ENCODE results near the gene PWP2.
"Not testable (repeated sequence)": the region's sequence is repeated elsewhere in the genome, so short reads cannot be mapped to it uniquely, and the experiment has no call there.

Gene PWP2

DNA sequence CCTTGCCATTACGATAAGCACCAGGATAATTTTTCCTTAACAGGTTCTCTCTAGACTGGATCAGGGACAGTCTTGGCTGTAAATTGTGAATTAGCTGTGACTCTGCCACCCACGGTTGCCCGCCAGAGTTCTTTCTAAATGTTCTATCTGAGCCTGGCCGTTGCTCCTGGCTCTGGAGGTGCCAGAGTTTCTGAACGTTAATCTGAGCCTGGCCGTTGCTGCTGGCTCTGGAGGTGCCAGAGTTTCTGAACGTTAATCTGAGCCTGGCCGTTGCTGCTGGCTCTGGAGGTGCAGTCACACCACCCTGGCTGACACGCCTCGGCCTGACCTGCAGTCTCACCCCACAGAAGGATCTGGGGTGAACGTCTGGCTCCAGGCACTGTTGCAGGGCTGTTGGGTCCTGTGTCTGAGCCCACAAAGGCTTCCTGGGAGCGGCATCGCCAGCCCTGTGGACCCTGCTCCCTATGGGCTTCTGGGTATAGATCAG, 56.0 kb downstream of the PWP2 start:
- DNase-seq (ENCODE audit: low spot score), result not testable (repeated sequence)

GRCh38 chr21:44165933-44166332, 58.7 kb downstream of the PWP2 start:
- not testable (repeated sequence) for DNase-seq (ENCODE audit: low spot score)

GRCh38 chr21:44167527-44167926, 60.3 kb downstream of the PWP2 start:
- not testable (repeated sequence) for DNase-seq (ENCODE audit: low spot score)

DNA sequence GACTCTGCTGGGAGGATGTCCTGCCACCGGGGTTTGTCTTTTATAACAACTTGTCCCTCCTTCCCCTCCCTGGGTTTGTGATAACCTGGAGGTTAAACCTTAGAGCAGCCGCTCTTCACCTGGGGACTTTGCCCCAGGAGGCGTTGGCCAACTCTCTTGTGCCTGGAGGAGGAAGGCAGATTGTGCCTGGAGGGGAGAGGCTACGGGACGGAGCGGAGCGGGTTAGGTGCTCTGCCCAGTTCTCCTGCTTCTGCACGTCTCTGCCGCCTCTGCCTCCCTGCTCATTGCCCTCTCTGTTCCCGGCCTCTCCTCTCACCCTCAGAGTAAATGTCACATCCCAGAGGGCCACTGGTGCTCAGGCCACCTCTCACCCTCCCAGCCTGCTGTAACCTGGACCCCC, 63.1 kb downstream of the PWP2 start:
- not testable (repeated sequence) for DNase-seq (ENCODE audit: low spot score)

DNA sequence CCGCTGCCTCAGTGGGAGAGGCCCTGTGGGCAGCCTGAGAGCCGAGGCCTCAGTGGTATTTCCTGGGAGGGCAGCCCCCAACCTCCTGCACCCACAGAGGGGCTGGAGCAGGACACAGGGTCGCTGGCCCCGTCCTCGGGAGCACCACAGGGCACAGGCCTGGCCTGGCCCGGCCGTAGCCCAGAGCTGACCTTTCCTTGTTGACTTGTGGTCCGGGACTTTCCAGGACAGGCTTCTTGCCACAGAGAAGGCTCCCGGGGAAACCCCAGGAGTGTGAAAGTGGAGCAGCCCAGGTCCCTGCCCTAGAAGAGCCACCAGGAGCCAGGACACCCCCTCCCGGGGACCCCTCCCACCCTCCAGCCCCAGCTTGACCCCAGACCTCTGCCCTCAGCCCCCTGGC, 63.7 kb downstream of the PWP2 start:
- DNase-seq (ENCODE audit: low spot score), result not testable (repeated sequence)

DNA sequence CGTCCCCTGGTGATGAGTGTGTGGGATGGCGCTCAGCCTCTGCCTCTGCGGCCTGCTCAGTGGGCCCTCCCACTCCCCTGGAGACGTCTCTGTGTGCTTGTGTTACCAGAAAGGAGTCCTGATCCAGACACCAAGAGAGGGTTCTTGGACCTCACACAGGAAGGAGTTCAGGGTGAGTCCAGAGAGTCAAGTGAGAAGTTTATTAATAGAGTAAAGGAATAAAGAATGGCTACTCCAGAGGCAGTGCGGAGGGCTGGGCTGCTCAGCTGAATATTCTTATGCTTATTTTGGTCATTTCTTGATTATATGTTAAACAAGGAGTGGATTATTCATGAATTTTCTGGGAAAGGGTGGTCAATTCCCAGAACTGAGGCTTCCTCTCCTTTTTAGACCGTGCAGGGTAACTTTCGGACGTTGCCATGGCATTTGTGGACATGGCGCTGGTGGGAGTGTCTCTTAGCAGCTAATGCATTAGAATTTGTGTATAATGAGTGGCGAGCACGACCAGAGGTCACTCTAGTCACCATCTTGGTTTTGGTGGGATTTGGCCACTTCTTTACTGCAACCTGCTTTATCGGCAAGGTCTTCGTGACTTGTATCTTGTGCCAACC, 64.9 kb downstream of the PWP2 start:
- DNase-seq (ENCODE audit: low spot score), result not testable (repeated sequence)

GRCh38 chr21:44172741-44173140, 65.5 kb downstream of the PWP2 start:
- not testable (repeated sequence) for DNase-seq (ENCODE audit: low spot score)

DNA sequence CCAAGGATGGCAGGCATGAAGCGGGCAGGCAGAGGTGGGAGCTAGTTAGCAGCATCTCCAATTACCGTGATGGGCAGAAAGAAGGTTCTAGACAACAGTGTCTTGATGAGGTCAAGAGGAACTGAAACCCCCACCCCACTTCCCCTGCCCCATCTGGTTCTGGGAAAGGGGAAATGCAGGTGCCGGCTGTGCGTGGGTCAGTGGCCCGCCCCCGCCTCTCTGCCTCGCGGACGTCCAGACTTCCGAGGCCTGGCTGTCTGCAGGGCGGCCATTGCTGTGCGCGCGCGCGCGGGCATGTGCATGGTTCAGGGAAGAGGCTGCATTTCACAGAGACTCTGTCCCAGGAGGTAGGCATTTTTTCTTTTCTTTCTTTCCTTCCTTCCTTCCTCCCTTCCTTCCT, 68.0 kb downstream of the PWP2 start:
- not testable (repeated sequence) for DNase-seq (ENCODE audit: low spot score)

- DNase-seq (ENCODE audit: low spot score), result not testable (repeated sequence)
Observed at GRCh38 chr21:44176127-44176526, 68.9 kb downstream of the PWP2 start.

Measured in AG08395 (cell line).